Natural killer cell treated with Interleukin-12 subunit alpha and Interleukin-12 subunit beta and Interleukin-15 and Interleukin-18, amount 100 ng/mL, for 72 hours (primary cell): ENCODE results near the gene METTL23. TPM values are rescaled to one million over a fixed set of nuclear protein-coding genes. Genes with fewer than 3 reads are reported as not detected.
"Not testable (repeated sequence)": the region's sequence is repeated elsewhere in the genome, so short reads cannot be mapped to it uniquely, and the experiment has no call there.

Experiments used
- ATAC-seq, 2 donors: fragments of 150-1000 bp; cut with Tn5 transposase in 1 of 2; sonication (Bioruptor Pico), chemical (Tn5 transposase) in 1 of 2; 2 replicates each; pipeline ENCODE4 v1.10.0; 2021
- DNase-seq: peaks from one replicate; pipeline ENCODE4 v3.0.0; 2022; ENCODE audit warnings: low spot score
- H3K27ac Mint-ChIP-seq, 2 donors: 1 replicate in 1 of 2; 2 replicates in 1 of 2; pipeline ENCODE4 v1.8.0; 2022; ENCODE audit warnings: mixed read lengths in 2 of 2, mild to moderate bottlenecking in 1 of 2, moderate library complexity in 1 of 2
- H3K27me3 Mint-ChIP-seq, 2 donors: 1 replicate in 1 of 2; 2 replicates in 1 of 2; pipeline ENCODE4 v1.8.0; 2022; ENCODE audit warnings: mixed read lengths in 2 of 2
- H3K36me3 Mint-ChIP-seq: one replicate; pipeline ENCODE4 v1.8.0; 2022; ENCODE audit warnings: mixed read lengths
- H3K4me1 Mint-ChIP-seq, 2 donors: 1 replicate in 1 of 2; 2 replicates in 1 of 2; pipeline ENCODE4 v1.8.0; 2022; ENCODE audit warnings: low read depth in 2 of 2, mixed read lengths in 2 of 2, mild to moderate bottlenecking in 1 of 2
- H3K4me3 Mint-ChIP-seq: one replicate; pipeline ENCODE4 v1.8.0; 2022; ENCODE audit warnings: mixed read lengths
- H3K9me3 Mint-ChIP-seq: 2 replicates; pipeline ENCODE4 v1.8.0; 2022; ENCODE audit warnings: mixed read lengths
- total RNA-seq, 2 donors: library from RNA; stranded (reverse); gene quantifications; one replicate each; pipeline ENCODE4 v1.2.3, GENCODE V29; 2022

METTL23 gene
- total RNA-seq, 2 donors from 2014 or later: 26.4 to 37.0 TPM

- no peaks in the 10 kb centered on the region for H3K9me3 Mint-ChIP-seq
- H3K4me3 Mint-ChIP-seq: peak overlapping the region; percentile 96
- H3K36me3 Mint-ChIP-seq: peaks cover 12% of the 10 kb centered on the region
- ATAC-seq (no peak), DNase-seq (no peak)
- peak overlapping the region; percentile 89 to 91 for H3K27ac Mint-ChIP-seq
- no peaks in the 10 kb centered on the region for H3K27me3 Mint-ChIP-seq
- peaks cover 27 to 30% of the 10 kb centered on the region in 2 donors for H3K4me1 Mint-ChIP-seq
Measured at GRCh38 chr17:76727745-76728456, 1.3 kb downstream of the METTL23 start.

GRCh38 chr17:76731800-76732733 is 5.4 kb downstream of the METTL23 start:
- H3K27me3 Mint-ChIP-seq, H3K9me3 Mint-ChIP-seq, DNase-seq, ATAC-seq: not testable (repeated sequence)
- peak overlapping the region; percentile 92 for H3K4me3 Mint-ChIP-seq
- H3K36me3 Mint-ChIP-seq: peaks cover 39% of the 10 kb centered on the region
- peak overlapping the region; percentile 41 to 54 for H3K27ac Mint-ChIP-seq
- H3K4me1 Mint-ChIP-seq: peaks cover 46 to 52% of the 10 kb centered on the region in 2 donors

DNA sequence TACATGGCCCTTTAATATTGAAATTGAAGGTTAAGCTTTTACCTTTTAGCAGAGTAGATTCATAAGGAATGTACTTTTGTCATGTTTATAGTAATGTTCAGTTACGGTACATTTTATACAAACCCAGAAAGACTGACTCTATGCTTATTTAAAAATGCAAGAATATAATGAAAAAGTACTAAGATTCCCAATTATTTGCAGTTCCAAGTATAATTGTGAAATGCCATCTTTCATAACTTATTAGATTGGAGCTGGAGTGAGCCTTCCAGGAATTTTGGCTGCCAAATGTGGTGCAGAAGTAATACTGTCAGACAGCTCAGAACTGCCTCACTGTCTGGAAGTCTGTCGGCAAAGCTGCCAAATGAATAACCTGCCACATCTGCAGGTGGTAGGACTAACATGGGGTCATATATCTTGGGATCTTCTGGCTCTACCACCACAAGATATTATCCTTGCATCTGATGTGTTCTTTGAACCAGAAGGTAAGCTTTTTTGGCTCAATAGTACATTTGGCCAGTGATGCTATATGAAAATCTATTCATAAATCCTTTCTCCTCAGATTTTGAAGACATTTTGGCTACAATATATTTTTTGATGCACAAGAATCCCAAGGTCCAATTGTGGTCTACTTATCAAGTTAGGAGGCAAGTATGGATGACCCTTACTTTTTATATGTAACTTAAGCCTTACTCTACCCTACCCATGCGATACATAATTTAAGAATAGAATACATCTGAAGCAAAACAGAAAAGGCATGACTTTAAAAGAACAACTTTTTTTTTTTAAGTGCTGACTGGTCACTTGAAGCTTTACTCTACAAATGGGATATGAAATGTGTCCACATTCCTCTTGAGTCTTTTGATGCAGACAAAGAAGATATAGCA is 6.3 kb downstream of the METTL23 start:
- Mint-ChIP-seq H3K36me3 (peaks cover 39% of the 10 kb centered on the region), H3K27me3 (no peaks in the 10 kb centered on the region), H3K4me3 (peak overlapping the region; percentile 92), H3K4me1 (peaks cover 38 to 45% of the 10 kb centered on the region in 2 donors), H3K9me3 (no peaks in the 10 kb centered on the region), H3K27ac (peak overlapping the region; percentile 79 to 87)
- ATAC-seq (no peak), DNase-seq (no peak)

- H3K36me3 Mint-ChIP-seq: peaks cover 39% of the 10 kb centered on the region
- ATAC-seq (no peak), DNase-seq (no peak)
- H3K27me3 Mint-ChIP-seq: no peaks in the 10 kb centered on the region
- peak overlapping the region; percentile 92 for H3K4me3 Mint-ChIP-seq
- H3K4me1 Mint-ChIP-seq: peaks cover 43 to 51% of the 10 kb centered on the region in 2 donors
- peak overlapping the region; percentile 79 to 87 for H3K27ac Mint-ChIP-seq
- H3K9me3 Mint-ChIP-seq: no peaks in the 10 kb centered on the region
Measured at GRCh38 chr17:76733618-76733957, 6.9 kb downstream of the METTL23 start.

GRCh38 chr17:76734080-76734840 is 7.6 kb downstream of the METTL23 start:
- H3K4me1 Mint-ChIP-seq: peaks cover 48 to 57% of the 10 kb centered on the region in 2 donors
- H3K27ac Mint-ChIP-seq: peak overlapping the region; percentile 79 to 87
- no peaks in the 10 kb centered on the region for H3K27me3 Mint-ChIP-seq
- H3K36me3 Mint-ChIP-seq: peaks cover 39% of the 10 kb centered on the region
- ATAC-seq (no peak), DNase-seq (no peak)
- no peaks in the 10 kb centered on the region for H3K9me3 Mint-ChIP-seq
- H3K4me3 Mint-ChIP-seq: peak overlapping the region; percentile 92

DNA sequence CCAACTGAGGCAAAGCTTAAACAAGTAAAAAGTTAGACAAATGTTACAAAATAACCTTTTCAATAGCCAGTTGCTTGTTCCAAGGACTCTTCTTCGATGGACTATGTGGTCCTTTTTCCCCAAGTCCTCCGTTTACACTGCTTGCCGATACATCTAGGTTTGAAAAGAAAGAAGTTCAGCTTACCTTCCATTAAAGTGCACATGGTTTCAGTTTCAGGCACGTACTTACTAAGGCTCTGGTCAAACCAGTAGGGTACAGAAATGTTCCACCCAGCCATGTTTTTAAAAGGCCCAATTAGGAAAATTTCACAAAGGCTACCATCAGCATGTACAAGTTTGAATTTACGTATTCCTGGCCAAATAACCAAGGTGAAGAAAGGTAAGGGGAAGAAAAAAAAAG is 8.4 kb downstream of the METTL23 start:
- Mint-ChIP-seq H3K36me3 (peaks cover 39% of the 10 kb centered on the region), H3K4me1 (peaks cover 48 to 55% of the 10 kb centered on the region in 2 donors), H3K9me3 (no peaks in the 10 kb centered on the region), H3K27me3 (no peaks in the 10 kb centered on the region), H3K4me3 (peak overlapping the region; percentile 92), H3K27ac (peak overlapping the region; percentile 79 to 87)
- no peak for DNase-seq
- ATAC-seq: no peak

DNA sequence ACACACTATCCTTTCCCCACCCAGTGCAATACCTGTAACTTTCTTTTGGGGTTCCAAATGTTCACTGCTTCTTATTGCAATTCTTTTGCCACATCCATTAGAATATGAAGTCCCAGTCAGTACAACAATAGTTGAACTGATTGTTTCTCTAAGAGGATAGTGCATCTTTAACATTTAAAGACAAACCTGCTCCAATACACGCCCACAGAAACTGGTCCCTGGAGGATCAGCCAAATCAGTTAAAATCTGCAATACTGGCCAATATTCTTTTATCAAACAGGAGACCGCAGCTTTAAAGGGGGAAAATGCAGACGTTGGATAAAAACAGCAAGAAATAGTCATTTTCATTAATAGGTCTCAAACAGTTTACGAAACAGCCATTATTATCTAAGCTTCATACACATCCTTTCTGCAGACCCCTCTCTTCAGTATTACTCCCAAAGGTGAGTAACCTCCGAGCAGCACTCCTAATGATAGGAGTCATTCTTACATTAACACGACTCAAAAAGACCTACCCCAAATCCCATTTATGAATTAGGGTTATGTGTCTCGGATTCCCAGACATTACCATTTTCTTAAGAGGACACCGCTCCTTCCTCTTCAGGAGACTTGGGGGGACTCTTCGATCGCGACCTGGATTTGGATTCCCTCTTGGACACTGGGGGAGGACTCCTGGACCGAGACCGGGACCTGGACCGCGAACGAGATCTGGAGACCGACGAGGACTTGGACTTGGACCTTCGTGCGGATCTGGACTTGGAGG is 9.1 kb downstream of the METTL23 start:
- H3K4me3 Mint-ChIP-seq: peak overlapping the region; percentile 92
- H3K4me1 Mint-ChIP-seq: peaks cover 49 to 55% of the 10 kb centered on the region in 2 donors
- peak overlapping the region; percentile 79 to 87 for H3K27ac Mint-ChIP-seq
- H3K27me3 Mint-ChIP-seq: no peaks in the 10 kb centered on the region
- H3K36me3 Mint-ChIP-seq: peaks cover 39% of the 10 kb centered on the region
- ATAC-seq (no peak), DNase-seq (no peak)
- no peaks in the 10 kb centered on the region for H3K9me3 Mint-ChIP-seq

GRCh38 chr17:76736349-76737081 is 9.9 kb downstream of the METTL23 start:
- peaks cover 36% of the 10 kb centered on the region for H3K36me3 Mint-ChIP-seq
- no peaks in the 10 kb centered on the region for H3K27me3 Mint-ChIP-seq
- H3K9me3 Mint-ChIP-seq: no peaks in the 10 kb centered on the region
- H3K27ac Mint-ChIP-seq: peak overlapping the region; percentile 79 to 97
- H3K4me3 Mint-ChIP-seq: peak overlapping the region; percentile 92
- ATAC-seq: peak; percentile 29 to 44
- H3K4me1 Mint-ChIP-seq: peaks cover 49 to 51% of the 10 kb centered on the region in 2 donors
- DNase-seq: peak; percentile 81

DNA sequence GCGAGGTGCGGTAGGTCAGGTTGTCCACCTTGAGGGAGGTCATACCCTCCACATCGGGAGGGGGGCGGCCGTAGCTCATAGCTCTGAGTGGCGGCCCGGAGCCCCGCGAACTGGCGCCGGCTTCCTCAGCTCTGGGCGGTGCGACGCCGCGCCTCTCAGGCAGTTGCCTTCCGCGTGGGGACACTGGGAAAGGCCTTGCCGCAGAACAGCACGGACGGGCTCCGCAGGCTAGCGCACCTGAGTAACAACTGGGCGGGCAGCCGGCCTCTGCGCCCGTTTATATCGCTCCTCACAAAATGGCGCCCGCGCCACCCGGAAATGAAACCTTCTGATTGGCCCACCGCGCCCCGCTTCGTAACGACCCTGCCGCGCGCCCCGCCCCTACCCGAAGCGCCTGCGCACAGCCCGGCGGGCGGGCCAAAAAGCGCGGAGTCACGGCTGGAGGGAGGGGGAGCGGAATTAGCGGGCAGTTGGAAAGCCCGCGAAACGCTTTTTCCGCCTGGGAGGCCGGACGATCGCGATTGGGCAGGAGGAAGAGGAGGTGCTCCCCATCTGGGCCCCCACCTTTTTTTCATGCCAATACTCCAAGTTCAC is 10.5 kb downstream of the METTL23 start, which contains the start of gene SRSF2:
Gene SRSF2, minus strand, starts transcription at position 250 of the 594 bp plus-strand sequence. Its CDS starts 171 bp downstream, at position 79.
- H3K36me3 Mint-ChIP-seq: peaks cover 38% of the 10 kb centered on the region
- DNase-seq (peak; percentile 99), ATAC-seq (peak; percentile 86 to 87)
- H3K4me3 Mint-ChIP-seq: peak within 1 kb of the TSS; percentile 92
- H3K27ac Mint-ChIP-seq: peak within 1 kb of the TSS; percentile 79 to 97
- H3K4me1 Mint-ChIP-seq: peaks cover 45 to 48% of the 10 kb centered on the region in 2 donors
- no peaks in the 10 kb centered on the region for H3K27me3 Mint-ChIP-seq
- H3K9me3 Mint-ChIP-seq: no peaks in the 10 kb centered on the region

GRCh38 chr17:76737676-76738467 is 11.2 kb downstream of the METTL23 start, which contains the start of gene MFSD11:
MFSD11 (plus strand) TSS chr17:76738119; CDS start chr17:76738353, 234 bp downstream.
- Mint-ChIP-seq H3K9me3 (no peaks in the 10 kb centered on the region), H3K27me3 (no peaks in the 10 kb centered on the region), H3K36me3 (peaks cover 38% of the 10 kb centered on the region), H3K27ac (peak within 1 kb of the TSS; percentile 79 to 97), H3K4me1 (peaks cover 45 to 47% of the 10 kb centered on the region in 2 donors), H3K4me3 (peak within 1 kb of the TSS; percentile 92)
- ATAC-seq: peak; percentile 81 to 85
- DNase-seq: peak; percentile 97

DNA sequence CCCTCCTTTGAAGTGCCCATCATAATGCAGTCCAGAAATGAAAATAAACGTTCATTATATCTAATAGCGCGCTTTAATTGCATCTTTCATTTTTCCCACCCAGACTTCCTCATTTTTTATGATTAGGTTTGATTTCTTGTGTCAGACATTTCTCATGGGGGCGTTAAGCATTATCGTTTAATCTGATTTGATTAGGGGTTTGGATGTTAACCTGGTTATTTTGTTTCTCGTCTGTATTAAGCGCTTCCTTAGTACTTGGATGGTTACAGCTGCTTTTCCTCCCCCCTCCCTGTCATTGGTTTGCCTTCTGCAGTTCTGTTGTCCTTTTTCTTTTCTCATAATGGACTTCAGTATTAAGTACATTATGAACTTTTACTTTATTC is 11.8 kb downstream of the METTL23 start:
- DNase-seq (no peak), ATAC-seq (no peak)
- Mint-ChIP-seq H3K27me3 (no peaks in the 10 kb centered on the region), H3K4me1 (peaks cover 41% of the 10 kb centered on the region in 2 donors), H3K9me3 (no peaks in the 10 kb centered on the region), H3K36me3 (peaks cover 33% of the 10 kb centered on the region), H3K4me3 (peak overlapping the region; percentile 92), H3K27ac (peak overlapping the region; percentile 79 to 97)
